Lower leg skin (tissue), 3 donors: ENCODE measurements around the gene ARHGDIG.

Experiments
- CTCF ChIP-seq, 3 donors: fragments of 450-650 bp; IDR thresholded peaks; one replicate each; pipeline ENCODE4 v1.5.1; 2016; ENCODE audit warnings: antibody characterized with exemption in 3 of 3, mild to moderate bottlenecking in 3 of 3, moderate library complexity in 2 of 3
- POLR2A ChIP-seq, 2 donors: fragments of 450-650 bp; IDR thresholded peaks; one replicate each; pipeline ENCODE4 v1.6.1; 2016 to 2017; ENCODE audit warnings: antibody characterized with exemption in 2 of 2, mild to moderate bottlenecking in 1 of 2, moderate library complexity in 1 of 2

GRCh38 chr16:240559-240958 is 39.8 kb upstream of the ARHGDIG start:
- TF ChIP-seq POLR2A (IDR thresholded peaks at IDR 0.05) = no peak
- no peak for TF ChIP-seq CTCF (IDR thresholded peaks at IDR 0.05)
